ENCODE measurements around the gene SGSM2. TPM values are rescaled to one million over a fixed set of nuclear protein-coding genes. Genes with fewer than 3 reads are reported as not detected.

SGSM2 gene
- total RNA-seq, 1 experiment from 2014 or later, result 31.4 TPM

GRCh38 chr17:2418572-2418971, 81.3 kb downstream of the SGSM2 start:
- Histone ChIP-seq H3K36me3 (replicated peaks; ENCODE audit: control insufficient read depth, insufficient read depth, low read length) (peaks cover 19% of the 10 kb centered on the region), H3K27me3 (ENCODE audit: control insufficient read depth, insufficient read depth, low read length) (no peaks in the 10 kb centered on the region), H3K4me3 (ENCODE audit: insufficient read depth, low read depth, low read length) (no peak overlapping the region)
- DNase-seq, result peak; percentile 12

DNA sequence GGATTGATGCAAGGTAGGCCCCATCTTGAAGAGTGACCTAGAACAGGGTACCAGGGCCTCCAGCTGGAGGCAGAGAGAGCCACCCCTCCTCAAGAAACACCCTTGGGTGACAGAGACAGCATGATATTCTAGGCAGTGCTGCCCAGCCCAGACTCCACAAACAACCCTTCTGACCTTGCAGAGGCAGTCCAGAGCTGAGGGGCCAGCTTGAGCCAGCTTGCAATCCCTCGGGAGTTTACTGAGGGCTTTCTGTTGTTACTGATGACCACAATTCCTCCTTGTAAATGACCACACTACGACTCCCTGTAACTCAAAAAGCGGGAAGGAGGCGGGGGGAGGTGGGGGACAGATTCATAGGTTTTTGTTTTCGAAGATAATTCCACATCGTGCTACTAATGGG, 82.2 kb downstream of the SGSM2 start:
- H3K36me3 ChIP-seq (replicated peaks; ENCODE audit: control insufficient read depth, insufficient read depth, low read length), result peaks cover 13% of the 10 kb centered on the region
- no peaks in the 10 kb centered on the region for H3K27me3 ChIP-seq (ENCODE audit: control insufficient read depth, insufficient read depth, low read length)
- H3K4me3 ChIP-seq (ENCODE audit: insufficient read depth, low read depth, low read length), result no peak overlapping the region
- DNase-seq, result peak; percentile 16

GRCh38 chr17:2420176-2420575, 82.9 kb downstream of the SGSM2 start:
- DNase-seq, result peak; percentile 20
- H3K27me3 ChIP-seq (ENCODE audit: control insufficient read depth, insufficient read depth, low read length), result no peaks in the 10 kb centered on the region
- H3K4me3 ChIP-seq (ENCODE audit: insufficient read depth, low read depth, low read length), result no peak overlapping the region
- peaks cover 10% of the 10 kb centered on the region for H3K36me3 ChIP-seq (replicated peaks; ENCODE audit: control insufficient read depth, insufficient read depth, low read length)

- DNase-seq, result no peak
- Histone ChIP-seq H3K36me3 (replicated peaks; ENCODE audit: control insufficient read depth, insufficient read depth, low read length) (peaks cover 9% of the 10 kb centered on the region), H3K4me3 (ENCODE audit: insufficient read depth, low read depth, low read length) (no peak overlapping the region), H3K27me3 (ENCODE audit: control insufficient read depth, insufficient read depth, low read length) (no peaks in the 10 kb centered on the region)
Observed at GRCh38 chr17:2421315-2422147, 84.2 kb downstream of the SGSM2 start.

DNA sequence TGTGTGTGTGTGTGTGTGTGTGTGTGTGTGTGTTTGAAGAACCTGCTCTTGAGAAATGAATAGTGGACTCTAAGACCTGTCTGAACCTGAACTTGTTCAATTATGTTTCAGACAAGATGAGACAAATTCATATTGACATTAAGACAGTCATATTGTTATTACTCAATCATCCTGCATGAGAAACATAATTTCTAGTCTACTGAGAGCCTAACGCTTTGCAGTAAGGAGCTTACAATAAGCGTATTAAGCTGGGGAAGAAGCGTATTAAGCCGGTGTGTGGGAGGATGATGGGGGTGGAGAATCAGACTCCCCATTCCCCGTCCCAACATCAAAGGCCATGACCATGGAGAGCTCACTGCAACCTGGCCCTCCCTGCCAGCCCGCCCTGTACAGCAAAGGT, 86.0 kb downstream of the SGSM2 start:
- DNase-seq, result no peak
- Histone ChIP-seq H3K36me3 (replicated peaks; ENCODE audit: control insufficient read depth, insufficient read depth, low read length) (peaks cover 9% of the 10 kb centered on the region), H3K27me3 (ENCODE audit: control insufficient read depth, insufficient read depth, low read length) (no peaks in the 10 kb centered on the region), H3K4me3 (ENCODE audit: insufficient read depth, low read depth, low read length) (no peak overlapping the region)

- DNase-seq, result no peak
- Histone ChIP-seq H3K27me3 (ENCODE audit: control insufficient read depth, insufficient read depth, low read length) (no peaks in the 10 kb centered on the region), H3K4me3 (ENCODE audit: insufficient read depth, low read depth, low read length) (no peak overlapping the region), H3K36me3 (replicated peaks; ENCODE audit: control insufficient read depth, insufficient read depth, low read length) (peaks cover 1% of the 10 kb centered on the region; the same call in 1 of the 2 replicates)
Observed at GRCh38 chr17:2427215-2427614, 89.9 kb downstream of the SGSM2 start.

DNA sequence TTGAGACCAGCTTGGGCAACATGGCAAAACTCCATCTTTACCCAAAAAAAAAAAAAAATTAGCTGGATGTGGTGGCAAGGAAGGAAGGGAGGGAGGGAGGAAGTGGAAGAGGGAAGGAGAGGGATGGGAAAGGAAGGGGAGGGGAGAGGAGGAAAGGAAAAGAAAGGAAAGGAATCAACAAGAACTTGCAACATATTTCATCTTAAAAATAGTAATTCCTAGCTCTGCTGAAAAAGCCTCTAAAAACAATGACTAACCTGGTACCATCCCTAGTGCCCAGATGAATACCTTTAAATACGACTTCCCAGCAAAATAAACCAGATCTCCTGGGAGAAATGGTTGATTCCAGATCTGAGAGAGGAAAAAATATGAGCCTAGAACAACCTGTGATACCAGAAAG, 90.6 kb downstream of the SGSM2 start:
- Histone ChIP-seq H3K27me3 (ENCODE audit: control insufficient read depth, insufficient read depth, low read length) (no peaks in the 10 kb centered on the region), H3K4me3 (ENCODE audit: insufficient read depth, low read depth, low read length) (no peak overlapping the region), H3K36me3 (replicated peaks; ENCODE audit: control insufficient read depth, insufficient read depth, low read length) (peaks cover 2% of the 10 kb centered on the region)
- DNase-seq, result no peak

Other genes starting within 250 kb of the SGSM2 start
- gene SMG6, start 33.7 kb upstream of the SGSM2 start, total RNA-seq (2014; rRNA removed; shearing (Covaris generic)), result 18.2 and 24.3 TPM in 2 replicates
- 7.6 and 9.6 TPM in 2 replicates for gene SRR, start 33.6 kb upstream of the SGSM2 start, total RNA-seq (2014; rRNA removed; shearing (Covaris generic))
- gene TSR1, start 1.0 kb upstream of the SGSM2 start, total RNA-seq (2014; rRNA removed; shearing (Covaris generic)), result 70.1 and 81.8 TPM in 2 replicates
- gene MNT, start 63.6 kb downstream of the SGSM2 start, total RNA-seq (2014; rRNA removed; shearing (Covaris generic)), result 9.0 and 13.4 TPM in 2 replicates
- gene METTL16, start 174.4 kb downstream of the SGSM2 start, total RNA-seq (2014; rRNA removed; shearing (Covaris generic)), result 21.3 and 31.6 TPM in 2 replicates

All from H7 (cell line).